Activated T-helper 9 cell treated with anti-CD3 and anti-CD28 coated beads, Interleukin-2, amount 50 U/mL, for 16 hours (primary cell): ENCODE data around the gene FLG.
"Not testable (repeated sequence)": the region's sequence is repeated elsewhere in the genome, so short reads cannot be mapped to it uniquely, and the experiment has no call there.

ENCODE experiments used
- DNase-seq: peaks from one replicate; pipeline ENCODE4 v3.0.0-alpha.2; 2020; ENCODE audit warnings: low read depth

Gene FLG

GRCh38 chr1:152256394-152256793 lies 68.6 kb downstream of the FLG start:
- not testable (repeated sequence) for DNase-seq
